SK-N-SH (cell line): Measurements from ENCODE around the gene PFDN1.

ENCODE experiments used
- FOSL2 ChIP-seq: IDR thresholded peaks from 2 replicates; pipeline ENCODE4 v1.4.0; 2012; ENCODE audit warnings: low read depth, mild to moderate bottlenecking, moderate library complexity, borderline replicate concordance
- FOXM1 ChIP-seq: IDR thresholded peaks from 2 replicates; pipeline ENCODE4 v1.4.0; 2012; ENCODE audit warnings: low read depth, mild to moderate bottlenecking
- TF ChIP-seq, protein P1 (sequence below): IDR thresholded peaks from 2 replicates; pipeline ENCODE4 v1.4.0; 2012; ENCODE audit warnings: low read depth
- TF ChIP-seq, protein P2 (sequence below): fragments of 150-350 bp; IDR thresholded peaks from 2 replicates; pipeline ENCODE4 v1.6.1; 2016; ENCODE audit warnings: mild to moderate bottlenecking, low read depth, low read length
- TF ChIP-seq, protein P3 (sequence below): fragments of 150-350 bp; IDR thresholded peaks from 2 replicates; pipeline ENCODE4 v1.6.1; 2017; ENCODE audit warnings: antibody characterized with exemption, low read length, low read depth, borderline replicate concordance

DNA sequence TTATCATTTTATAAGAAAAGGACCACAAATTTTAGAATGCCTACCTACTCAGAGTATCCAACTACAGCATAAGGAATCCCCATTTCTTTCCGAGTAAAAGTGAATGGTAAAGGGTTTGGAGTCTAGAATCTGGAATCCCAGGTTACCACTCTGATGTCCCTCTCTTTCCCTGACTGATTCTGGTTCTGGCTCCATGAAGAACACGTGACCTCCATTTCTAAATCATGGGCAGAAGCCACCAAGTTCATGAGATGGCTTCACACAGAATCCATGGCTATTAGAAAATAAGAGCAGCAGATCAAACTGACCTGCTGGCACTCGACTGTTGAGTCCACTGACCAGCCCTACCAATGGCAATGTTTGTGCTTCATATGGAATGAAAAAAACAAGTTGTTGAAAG lies 40.7 kb downstream of the PFDN1 start:
- TF ChIP-seq, protein P1, sequence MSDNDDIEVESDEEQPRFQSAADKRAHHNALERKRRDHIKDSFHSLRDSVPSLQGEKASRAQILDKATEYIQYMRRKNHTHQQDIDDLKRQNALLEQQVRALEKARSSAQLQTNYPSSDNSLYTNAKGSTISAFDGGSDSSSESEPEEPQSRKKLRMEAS = no peak
- TF ChIP-seq, protein P2, sequence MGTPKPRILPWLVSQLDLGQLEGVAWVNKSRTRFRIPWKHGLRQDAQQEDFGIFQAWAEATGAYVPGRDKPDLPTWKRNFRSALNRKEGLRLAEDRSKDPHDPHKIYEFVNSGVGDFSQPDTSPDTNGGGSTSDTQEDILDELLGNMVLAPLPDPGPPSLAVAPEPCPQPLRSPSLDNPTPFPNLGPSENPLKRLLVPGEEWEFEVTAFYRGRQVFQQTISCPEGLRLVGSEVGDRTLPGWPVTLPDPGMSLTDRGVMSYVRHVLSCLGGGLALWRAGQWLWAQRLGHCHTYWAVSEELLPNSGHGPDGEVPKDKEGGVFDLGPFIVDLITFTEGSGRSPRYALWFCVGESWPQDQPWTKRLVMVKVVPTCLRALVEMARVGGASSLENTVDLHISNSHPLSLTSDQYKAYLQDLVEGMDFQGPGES = no peak
- TF ChIP-seq, protein P3, sequence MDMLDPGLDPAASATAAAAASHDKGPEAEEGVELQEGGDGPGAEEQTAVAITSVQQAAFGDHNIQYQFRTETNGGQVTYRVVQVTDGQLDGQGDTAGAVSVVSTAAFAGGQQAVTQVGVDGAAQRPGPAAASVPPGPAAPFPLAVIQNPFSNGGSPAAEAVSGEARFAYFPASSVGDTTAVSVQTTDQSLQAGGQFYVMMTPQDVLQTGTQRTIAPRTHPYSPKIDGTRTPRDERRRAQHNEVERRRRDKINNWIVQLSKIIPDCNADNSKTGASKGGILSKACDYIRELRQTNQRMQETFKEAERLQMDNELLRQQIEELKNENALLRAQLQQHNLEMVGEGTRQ = no peak
- TF ChIP-seq FOXM1 = no peak
- no peak for TF ChIP-seq FOSL2
